Suprapubic skin (tissue), 4 donors: ENCODE results near the gene JAZF1. TPM values are rescaled to one million over a fixed set of nuclear protein-coding genes. Genes with fewer than 3 reads are reported as not detected.

Experiments used
- DNase-seq, 2 donors: peaks; one replicate each; pipeline ENCODE4 v3.0.0-alpha.2; 2019; ENCODE audit warnings: low spot score in 2 of 2
- H3K27ac ChIP-seq: fragments of 200-600 bp; sonication (generic); one replicate; pipeline ENCODE4 v1.5.1; 2019
- H3K27me3 ChIP-seq: fragments of 200-600 bp; sonication (generic); one replicate; pipeline ENCODE4 v1.5.1; 2019
- H3K36me3 ChIP-seq: fragments of 200-600 bp; sonication (generic); one replicate; pipeline ENCODE4 v1.5.1; 2019
- H3K4me1 ChIP-seq: fragments of 200-600 bp; sonication (generic); one replicate; pipeline ENCODE4 v1.5.1; 2019
- H3K4me3 ChIP-seq: fragments of 200-600 bp; sonication (generic); one replicate; pipeline ENCODE4 v1.5.1; 2019; ENCODE audit warnings: mild to moderate bottlenecking
- H3K9me3 ChIP-seq: fragments of 200-600 bp; sonication (generic); one replicate; pipeline ENCODE4 v1.5.1; 2019
- CTCF ChIP-seq, 2 donors: fragments of 200-600 bp in 1 of 2; fragments of 450-650 bp in 1 of 2; sonication (generic) in 1 of 2; IDR thresholded peaks; one replicate each; pipeline ENCODE4 v1.5.1; 2016 to 2019; ENCODE audit warnings: antibody characterized with exemption in 2 of 2, mild to moderate bottlenecking in 1 of 2, moderate library complexity in 1 of 2
- EP300 ChIP-seq: sonication (generic); formaldehyde crosslinking; IDR thresholded peaks from one replicate; pipeline ENCODE4 v1.6.1; 2017; ENCODE audit warnings: antibody characterized with exemption
- POLR2A ChIP-seq, 2 donors: fragments of 450-650 bp; IDR thresholded peaks; one replicate each; pipeline ENCODE4 v1.6.1; 2017; ENCODE audit warnings: antibody characterized with exemption in 2 of 2, mild to moderate bottlenecking in 2 of 2, moderate library complexity in 2 of 2
- POLR2AphosphoS5 ChIP-seq, 3 donors: sonication (generic); formaldehyde crosslinking; IDR thresholded peaks; one replicate each; pipeline ENCODE4 v1.6.1; 2017; ENCODE audit warnings: antibody characterized with exemption in 3 of 3
- WGBS: methylation state at CpG from one replicate; pipeline ENCODE4 v1.1.5; 2018; 5-methylcytosine and 5-hydroxymethylcytosine counted together
- total RNA-seq, 4 donors: library from RNA; depleted of rRNA; stranded (reverse); fragments of >200 nt; gene quantifications; one replicate each; pipeline ENCODE4 v1.1.0, GENCODE V29; 2016

Gene JAZF1
- total RNA-seq, 4 donors from 2014 or later, result 5.0 to 8.4 (median 7.4) TPM

DNA sequence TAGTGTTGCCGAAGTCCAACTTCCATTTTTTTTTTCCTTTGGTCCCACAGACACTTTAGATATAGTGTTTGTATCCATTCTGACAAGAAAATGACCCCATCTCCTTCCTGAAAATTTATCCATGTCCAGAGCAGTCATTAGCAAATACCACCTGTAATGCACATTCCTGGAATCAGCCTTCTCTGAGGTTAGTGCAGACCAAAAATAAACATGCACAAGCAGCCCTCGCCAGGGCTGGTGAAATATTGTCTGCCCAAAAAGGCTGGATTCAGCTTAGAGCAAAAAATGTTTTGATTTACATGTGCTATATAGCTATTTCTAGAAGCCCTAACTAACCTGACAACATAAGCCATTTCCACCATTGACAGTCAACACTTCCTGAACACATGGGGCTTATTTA lies 294.9 kb downstream of the JAZF1 start:
- DNase-seq, result no peak
- Histone ChIP-seq H3K4me1 (no peaks in the 10 kb centered on the region), H3K27ac (no peak overlapping the region), H3K36me3 (no peaks in the 10 kb centered on the region), H3K4me3 (no peak overlapping the region), H3K27me3 (no peaks in the 10 kb centered on the region), H3K9me3 (no peaks in the 10 kb centered on the region)
- 94% methylated on average over 2 of the region's 2 CpGs for WGBS
- TF ChIP-seq POLR2A (IDR thresholded peaks at IDR 0.05), result no peak
- no peak for TF ChIP-seq EP300
- TF ChIP-seq CTCF (IDR thresholded peaks at IDR 0.05), result no peak

GRCh38 chr7:27883696-27884095 lies 296.9 kb downstream of the JAZF1 start:
- H3K4me3 ChIP-seq, result no peak overlapping the region
- no peaks in the 10 kb centered on the region for H3K27me3 ChIP-seq
- H3K9me3 ChIP-seq, result no peaks in the 10 kb centered on the region
- TF ChIP-seq POLR2AphosphoS5 (IDR thresholded peaks at IDR 0.05) (no peak), POLR2A (IDR thresholded peaks at IDR 0.05) (no peak), CTCF (IDR thresholded peaks at IDR 0.05) (no peak), EP300 (no peak)
- no peaks in the 10 kb centered on the region for H3K36me3 ChIP-seq
- H3K27ac ChIP-seq, result no peak overlapping the region
- 82% methylated on average over 4 of the region's 4 CpGs for WGBS
- DNase-seq, result no peak
- no peaks in the 10 kb centered on the region for H3K4me1 ChIP-seq

DNA sequence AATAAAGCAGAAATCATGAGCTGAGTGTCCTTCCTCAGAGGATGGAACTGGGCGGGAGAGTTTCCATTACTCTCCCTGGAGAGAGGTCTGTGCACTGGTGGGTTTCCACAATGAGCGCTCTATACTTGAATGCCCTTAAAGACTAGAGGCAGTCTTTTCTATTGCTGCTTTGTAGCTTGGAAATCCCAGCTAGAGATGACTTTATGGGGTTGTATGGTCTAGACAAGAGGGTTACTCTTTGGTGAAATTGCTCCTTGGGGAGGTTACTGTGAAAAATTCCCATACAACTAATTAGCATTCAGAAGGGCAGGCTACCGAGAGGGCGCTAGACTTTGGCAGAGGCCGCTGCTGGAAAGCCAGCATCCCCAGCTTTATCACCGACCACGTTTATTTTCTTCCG lies 303.8 kb downstream of the JAZF1 start:
- H3K27me3 ChIP-seq, result no peaks in the 10 kb centered on the region
- DNase-seq, result no peak
- 82% methylated on average over 8 of the region's 8 CpGs for WGBS
- H3K4me3 ChIP-seq, result no peak overlapping the region
- no peaks in the 10 kb centered on the region for H3K36me3 ChIP-seq
- H3K4me1 ChIP-seq, result peaks cover 10% of the 10 kb centered on the region
- no peaks in the 10 kb centered on the region for H3K9me3 ChIP-seq
- TF ChIP-seq POLR2A (IDR thresholded peaks at IDR 0.05) (no peak), CTCF (IDR thresholded peaks at IDR 0.05) (no peak), POLR2AphosphoS5 (IDR thresholded peaks at IDR 0.05) (no peak), EP300 (no peak)
- H3K27ac ChIP-seq, result no peak overlapping the region

- peaks cover 10% of the 10 kb centered on the region for H3K4me1 ChIP-seq
- H3K27me3 ChIP-seq, result no peaks in the 10 kb centered on the region
- no peak overlapping the region for H3K27ac ChIP-seq
- no peak for DNase-seq
- TF ChIP-seq POLR2A (IDR thresholded peaks at IDR 0.05) (no peak), POLR2AphosphoS5 (IDR thresholded peaks at IDR 0.05) (no peak), CTCF (IDR thresholded peaks at IDR 0.05) (no peak), EP300 (no peak)
- no peak overlapping the region for H3K4me3 ChIP-seq
- H3K9me3 ChIP-seq, result no peaks in the 10 kb centered on the region
- H3K36me3 ChIP-seq, result no peaks in the 10 kb centered on the region
- WGBS, result 96% methylated on average over 2 of the region's 2 CpGs
Measured at GRCh38 chr7:27875832-27876231, 304.8 kb downstream of the JAZF1 start.

GRCh38 chr7:27875061-27875460 lies 305.5 kb downstream of the JAZF1 start:
- Histone ChIP-seq H3K27ac (no peak overlapping the region), H3K4me3 (no peak overlapping the region), H3K4me1 (peaks cover 10% of the 10 kb centered on the region), H3K27me3 (no peaks in the 10 kb centered on the region), H3K9me3 (no peaks in the 10 kb centered on the region), H3K36me3 (no peaks in the 10 kb centered on the region)
- 86% methylated on average over 9 of the region's 9 CpGs for WGBS
- TF ChIP-seq POLR2AphosphoS5 (IDR thresholded peaks at IDR 0.05), result no peak
- no peak for TF ChIP-seq POLR2A (IDR thresholded peaks at IDR 0.05)
- no peak for TF ChIP-seq EP300
- no peak for TF ChIP-seq CTCF (IDR thresholded peaks at IDR 0.05)
- no peak for DNase-seq
